Testis (tissue), 3 donors: ENCODE data around the gene LMAN2L. TPM values are rescaled to one million over a fixed set of nuclear protein-coding genes. Genes with fewer than 3 reads are reported as not detected.
"Not testable (repeated sequence)": the region's sequence is repeated elsewhere in the genome, so short reads cannot be mapped to it uniquely, and the experiment has no call there.

Source experiments
- DNase-seq: peaks from one replicate; pipeline ENCODE4 v3.0.0-alpha.2; 2019
- H3K27ac ChIP-seq, 2 donors: fragments of 200-600 bp; sonication (generic); one replicate each; pipeline ENCODE4 v1.5.1; 2019
- H3K27me3 ChIP-seq: fragments of 200-600 bp; sonication (generic); one replicate; pipeline ENCODE4 v1.5.1; 2019
- H3K36me3 ChIP-seq: fragments of 200-600 bp; sonication (generic); one replicate; pipeline ENCODE4 v1.5.1; 2017; ENCODE audit warnings: low read depth; ENCODE audit errors: missing control alignments
- H3K4me1 ChIP-seq: fragments of 200-600 bp; sonication (generic); one replicate; pipeline ENCODE4 v1.5.1; 2019
- H3K4me3 ChIP-seq, 2 donors: fragments of 200-600 bp; sonication (generic); one replicate each; pipeline ENCODE4 v1.5.1; 2017 to 2019
- H3K9me3 ChIP-seq: fragments of 200-600 bp; sonication (generic); one replicate; pipeline ENCODE4 v1.5.1; 2017
- POLR2A ChIP-seq: fragments of 450-650 bp; IDR thresholded peaks from one replicate; pipeline ENCODE4 v1.6.1; 2017; ENCODE audit warnings: antibody characterized with exemption, mild to moderate bottlenecking, moderate library complexity
- WGBS, 2 donors: methylation state at CpG; one replicate each; pipeline ENCODE4 v1.1.5; 2018; 5-methylcytosine and 5-hydroxymethylcytosine counted together
- intact Hi-C: fragments of 100-400 bp; cut with DNase I; formaldehyde crosslinking; loops from one replicate; pipeline ENCODE4 v1.15.1; 2023; ENCODE audit warnings: low total_unique reads
- polyA plus RNA-seq: library from polyadenylated mRNA; stranded (reverse); fragments of 350-450 nt; fragmentation: Illumina TruSeq; extraction: RNeasy Lipid Tissue Mini Kit (QIAGEN cat#74804); gene quantifications from one replicate; pipeline ENCODE4 v1.2.3, GENCODE V29; 2014; ENCODE audit warnings: low read depth, low replicate concordance; ENCODE audit not compliant: insufficient read depth
- total RNA-seq, 2 donors: library from RNA; depleted of rRNA; stranded (reverse); fragments of >200 nt; gene quantifications; one replicate each; pipeline ENCODE4 v1.2.3, GENCODE V29; 2016
- TF ChIP-seq, protein P1 (sequence below), 3 experiments: fragments of 450-650 bp in 2 of 3; fragments of 200-600 bp in 1 of 3; sonication (generic) in 1 of 3; IDR thresholded peaks; one replicate each; pipeline ENCODE4 v1.5.1; 2016 to 2019; ENCODE audit warnings: antibody characterized with exemption in 3 of 3, mild to moderate bottlenecking in 2 of 3, moderate library complexity in 1 of 3

LMAN2L gene
- total and polyA plus RNA-seq, 3 donors from 2014 or later, result 24.2 to 25.2 (median 24.5) TPM

DNA sequence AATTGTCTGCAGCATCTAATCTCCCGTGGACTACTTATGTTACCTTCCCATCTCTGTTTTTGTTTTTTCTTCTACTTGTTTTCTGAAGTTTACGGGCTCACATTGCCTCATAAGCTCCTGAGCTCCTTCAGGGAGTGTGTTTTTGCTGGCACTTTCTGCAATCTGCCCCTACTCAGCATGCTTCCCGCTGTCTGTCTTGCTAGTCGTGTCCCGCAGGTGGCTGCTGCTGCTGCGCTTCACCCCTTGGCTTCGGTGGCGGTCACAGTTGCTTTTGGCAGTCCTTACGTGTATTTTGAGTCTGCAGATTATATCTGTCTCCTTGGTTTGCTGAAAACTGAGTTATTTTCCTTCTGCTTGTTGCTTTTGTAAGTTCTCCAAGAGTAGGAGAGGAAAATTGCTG is 60.0 kb downstream of the LMAN2L start:
- H3K4me1 ChIP-seq, result no peaks in the 10 kb centered on the region
- H3K27me3 ChIP-seq, result no peaks in the 10 kb centered on the region
- intact Hi-C loops, result no loop called here
- H3K27ac ChIP-seq, result no peak overlapping the region
- no peak for DNase-seq
- H3K9me3 ChIP-seq, result no peaks in the 10 kb centered on the region
- no peak overlapping the region for H3K4me3 ChIP-seq
- TF ChIP-seq POLR2A, result no peak
- TF ChIP-seq, protein P1, sequence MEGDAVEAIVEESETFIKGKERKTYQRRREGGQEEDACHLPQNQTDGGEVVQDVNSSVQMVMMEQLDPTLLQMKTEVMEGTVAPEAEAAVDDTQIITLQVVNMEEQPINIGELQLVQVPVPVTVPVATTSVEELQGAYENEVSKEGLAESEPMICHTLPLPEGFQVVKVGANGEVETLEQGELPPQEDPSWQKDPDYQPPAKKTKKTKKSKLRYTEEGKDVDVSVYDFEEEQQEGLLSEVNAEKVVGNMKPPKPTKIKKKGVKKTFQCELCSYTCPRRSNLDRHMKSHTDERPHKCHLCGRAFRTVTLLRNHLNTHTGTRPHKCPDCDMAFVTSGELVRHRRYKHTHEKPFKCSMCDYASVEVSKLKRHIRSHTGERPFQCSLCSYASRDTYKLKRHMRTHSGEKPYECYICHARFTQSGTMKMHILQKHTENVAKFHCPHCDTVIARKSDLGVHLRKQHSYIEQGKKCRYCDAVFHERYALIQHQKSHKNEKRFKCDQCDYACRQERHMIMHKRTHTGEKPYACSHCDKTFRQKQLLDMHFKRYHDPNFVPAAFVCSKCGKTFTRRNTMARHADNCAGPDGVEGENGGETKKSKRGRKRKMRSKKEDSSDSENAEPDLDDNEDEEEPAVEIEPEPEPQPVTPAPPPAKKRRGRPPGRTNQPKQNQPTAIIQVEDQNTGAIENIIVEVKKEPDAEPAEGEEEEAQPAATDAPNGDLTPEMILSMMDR (IDR thresholded peaks at IDR 0.05), result no peak
- no peaks in the 10 kb centered on the region for H3K36me3 ChIP-seq
- 41 to 51% methylated on average over 9 of the region's 9 CpGs for WGBS, 2 donors

DNA sequence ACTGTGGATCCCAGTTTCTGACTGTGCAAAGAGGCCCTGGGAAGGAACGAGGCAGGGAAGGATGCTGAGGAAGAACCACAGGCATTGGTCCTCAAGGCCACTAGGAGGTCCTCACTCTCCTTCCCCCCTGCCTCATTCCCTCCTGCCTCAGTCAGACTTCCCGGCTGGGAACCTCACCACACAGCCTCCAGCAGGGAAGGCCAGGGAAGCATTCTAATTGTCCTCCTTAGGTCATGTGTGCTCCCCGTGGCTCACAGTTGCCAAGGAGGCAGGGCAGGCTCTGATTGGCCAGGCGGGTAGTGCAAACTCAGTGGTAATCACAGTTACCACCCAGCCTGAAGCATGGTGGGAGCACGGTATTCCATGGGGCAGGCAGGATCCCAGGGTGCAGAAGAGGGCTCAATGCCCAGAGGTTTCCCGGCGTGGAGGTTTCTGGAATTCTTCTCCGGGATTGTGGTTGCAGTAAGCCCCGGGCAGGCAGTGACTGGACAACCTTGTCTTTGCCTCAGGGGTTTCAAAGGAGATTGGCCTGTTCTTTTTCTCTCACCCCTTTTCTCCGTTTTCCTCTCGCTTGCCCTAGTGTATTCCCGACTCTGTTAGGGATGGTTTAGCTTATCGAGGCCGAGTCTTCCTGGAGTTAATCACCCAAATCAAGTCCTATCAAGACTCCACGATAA is 70.2 kb downstream of the LMAN2L start:
- H3K4me1 ChIP-seq, result no peaks in the 10 kb centered on the region
- no peaks in the 10 kb centered on the region for H3K27me3 ChIP-seq
- WGBS, 2 donors, result 83 to 85% methylated on average over 9 to 15 of the region's 15 CpGs
- no peaks in the 10 kb centered on the region for H3K36me3 ChIP-seq
- TF ChIP-seq, protein P1 (IDR thresholded peaks at IDR 0.05), result no peak
- H3K27ac ChIP-seq, result no peak overlapping the region
- intact Hi-C loops, result no loop called here
- DNase-seq, result no peak
- no peak overlapping the region for H3K4me3 ChIP-seq
- H3K9me3 ChIP-seq, result no peaks in the 10 kb centered on the region

DNA sequence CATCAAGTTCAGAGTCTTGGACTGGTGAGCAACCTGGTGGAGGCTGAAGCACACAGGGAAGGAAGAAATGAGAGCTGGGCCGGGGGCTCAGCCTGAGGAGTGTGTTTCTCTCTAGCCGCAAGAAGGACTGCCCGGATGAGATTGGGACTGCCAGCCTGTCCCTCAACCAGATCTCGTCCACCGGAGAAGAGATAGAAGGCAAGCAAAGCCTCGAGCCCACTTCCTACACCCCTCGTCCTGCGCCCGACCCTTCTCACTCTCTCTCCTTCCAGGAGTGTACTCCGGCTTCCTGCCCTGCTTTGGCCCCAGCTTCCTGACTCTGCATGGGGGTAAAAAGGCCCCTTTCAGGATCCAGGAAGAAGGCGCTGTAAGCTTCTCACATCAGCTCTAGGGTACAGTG is 71.1 kb downstream of the LMAN2L start:
- H3K27me3 ChIP-seq, result no peaks in the 10 kb centered on the region
- intact Hi-C loops, result no loop called here
- TF ChIP-seq, protein P1 (IDR thresholded peaks at IDR 0.05), result no peak
- no peak for TF ChIP-seq POLR2A
- 86 to 89% methylated on average over 11 of the region's 11 CpGs for WGBS, 2 donors
- H3K27ac ChIP-seq, result no peak overlapping the region
- H3K36me3 ChIP-seq, result no peaks in the 10 kb centered on the region
- no peaks in the 10 kb centered on the region for H3K9me3 ChIP-seq
- H3K4me1 ChIP-seq, result no peaks in the 10 kb centered on the region
- H3K4me3 ChIP-seq, result no peak overlapping the region
- DNase-seq, result no peak

DNA sequence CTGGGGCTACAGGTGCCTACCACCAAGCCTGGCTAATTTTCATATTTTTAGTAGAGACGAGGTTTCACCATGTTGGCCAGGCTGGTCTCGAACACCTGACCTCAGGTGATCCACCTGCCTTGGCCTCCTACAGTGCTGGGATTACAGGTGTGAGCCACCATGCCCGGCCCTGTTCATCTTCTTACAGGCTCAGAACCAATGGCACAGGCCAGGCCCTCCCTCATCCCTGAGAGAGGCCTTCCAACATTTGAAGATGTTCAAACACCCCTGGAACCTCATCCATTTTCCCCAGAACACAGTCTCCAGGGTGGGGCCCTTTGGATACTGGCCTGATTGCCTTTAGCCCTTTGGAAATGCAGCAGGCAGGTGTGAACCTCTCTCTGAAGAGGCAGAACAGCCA is 74.1 kb downstream of the LMAN2L start:
- H3K27ac ChIP-seq, H3K4me1 ChIP-seq, H3K4me3 ChIP-seq, H3K27me3 ChIP-seq, H3K36me3 ChIP-seq, intact Hi-C loops, DNase-seq, H3K9me3 ChIP-seq: not testable (repeated sequence)
- WGBS, 2 donors, result 91 to 95% methylated on average over 3 of the region's 3 CpGs

DNA sequence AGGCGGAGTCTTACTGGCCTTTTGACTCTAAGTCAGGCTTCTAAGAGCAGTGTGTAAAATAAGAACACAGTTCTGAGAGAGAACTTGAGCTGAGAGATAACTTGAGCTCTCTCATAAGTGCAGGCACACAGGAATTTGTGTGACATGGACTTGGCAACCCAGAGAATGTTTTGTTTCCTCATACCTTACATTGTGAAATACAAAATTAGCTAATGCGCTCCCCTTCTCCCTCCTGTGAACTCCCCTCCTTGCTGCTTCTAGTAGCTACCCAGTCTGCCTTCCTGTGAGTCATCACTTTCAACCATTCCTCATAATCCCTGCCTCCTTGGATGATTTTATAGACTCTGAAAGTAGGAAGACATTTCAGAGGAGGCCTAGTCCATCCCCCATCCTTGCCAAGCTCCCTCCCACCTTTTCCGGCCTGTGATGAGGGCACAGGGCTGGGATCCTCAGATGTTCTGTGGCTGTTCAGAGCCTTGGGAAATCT is 74.7 kb downstream of the LMAN2L start:
- Histone ChIP-seq H3K4me1 (no peaks in the 10 kb centered on the region), H3K9me3 (no peaks in the 10 kb centered on the region), H3K4me3 (no peak overlapping the region), H3K27me3 (no peaks in the 10 kb centered on the region), H3K36me3 (no peaks in the 10 kb centered on the region), H3K27ac (no peak overlapping the region)
- no peak for DNase-seq
- 86 to 94% methylated on average over 3 of the region's 3 CpGs for WGBS, 2 donors
- TF ChIP-seq POLR2A, result no peak
- TF ChIP-seq, protein P1 (IDR thresholded peaks at IDR 0.05), result no peak
- intact Hi-C loops, result no loop called here
